ENCODE data around the gene SPINK2. TPM values are rescaled to one million over a fixed set of nuclear protein-coding genes. Genes with fewer than 3 reads are reported as not detected.
A peak's percentile ranks its signal among the peaks of the same experiment; 100 is the strongest.

Gene SPINK2
- polyA plus RNA-seq, 1 experiment: not detected

DNA sequence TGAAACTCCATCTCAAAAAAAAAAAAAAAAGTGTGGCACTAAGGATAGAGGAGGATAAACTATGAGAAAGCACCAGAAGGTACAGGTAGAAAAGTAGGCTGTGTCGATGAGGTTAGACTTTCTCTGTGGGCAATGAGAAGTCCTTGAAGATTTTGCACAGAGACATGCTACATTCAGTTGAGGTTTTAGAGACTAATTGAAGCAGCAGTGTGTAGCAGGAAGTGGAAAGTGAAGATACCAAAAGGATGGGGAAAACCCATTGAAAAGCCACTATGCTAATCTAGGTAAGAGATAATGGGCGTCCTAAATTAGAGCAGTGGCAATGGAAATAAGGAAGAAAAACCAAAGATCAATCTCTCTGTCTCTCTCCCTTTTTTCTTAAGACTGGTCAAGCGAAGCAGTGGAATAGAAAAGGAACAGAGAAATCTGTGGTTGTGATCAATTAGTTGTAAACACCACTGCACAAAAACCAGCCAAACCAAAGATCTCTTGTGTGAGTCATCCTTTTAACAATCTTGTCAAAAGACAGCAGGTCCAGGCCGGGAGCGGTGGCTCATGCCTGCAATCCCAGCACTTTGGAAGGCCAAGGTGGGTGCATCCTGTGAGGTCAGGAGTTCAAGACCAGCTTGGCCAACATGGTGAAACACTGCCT is 3.5 kb downstream of the SPINK2 start:
- Histone ChIP-seq H3K4me3 (ENCODE audit: low read depth, low read length) (no peak overlapping the region), H3K36me3 (ENCODE audit: control insufficient read depth, insufficient read depth, low read length) (no peaks in the 10 kb centered on the region), H3K27me3 (ENCODE audit: control insufficient read depth, insufficient read depth, low read length) (peaks cover 18% of the 10 kb centered on the region)
- POLR2A ChIA-PET: no interaction called here
- DNase-seq (ENCODE audit: low read depth): no peak
- CTCF ChIA-PET: no interaction called here
- TF ChIP-seq, protein P1, sequence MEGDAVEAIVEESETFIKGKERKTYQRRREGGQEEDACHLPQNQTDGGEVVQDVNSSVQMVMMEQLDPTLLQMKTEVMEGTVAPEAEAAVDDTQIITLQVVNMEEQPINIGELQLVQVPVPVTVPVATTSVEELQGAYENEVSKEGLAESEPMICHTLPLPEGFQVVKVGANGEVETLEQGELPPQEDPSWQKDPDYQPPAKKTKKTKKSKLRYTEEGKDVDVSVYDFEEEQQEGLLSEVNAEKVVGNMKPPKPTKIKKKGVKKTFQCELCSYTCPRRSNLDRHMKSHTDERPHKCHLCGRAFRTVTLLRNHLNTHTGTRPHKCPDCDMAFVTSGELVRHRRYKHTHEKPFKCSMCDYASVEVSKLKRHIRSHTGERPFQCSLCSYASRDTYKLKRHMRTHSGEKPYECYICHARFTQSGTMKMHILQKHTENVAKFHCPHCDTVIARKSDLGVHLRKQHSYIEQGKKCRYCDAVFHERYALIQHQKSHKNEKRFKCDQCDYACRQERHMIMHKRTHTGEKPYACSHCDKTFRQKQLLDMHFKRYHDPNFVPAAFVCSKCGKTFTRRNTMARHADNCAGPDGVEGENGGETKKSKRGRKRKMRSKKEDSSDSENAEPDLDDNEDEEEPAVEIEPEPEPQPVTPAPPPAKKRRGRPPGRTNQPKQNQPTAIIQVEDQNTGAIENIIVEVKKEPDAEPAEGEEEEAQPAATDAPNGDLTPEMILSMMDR (IDR thresholded peaks at IDR 0.05; ENCODE audit: insufficient read depth, low read depth, low read length): no peak

DNA sequence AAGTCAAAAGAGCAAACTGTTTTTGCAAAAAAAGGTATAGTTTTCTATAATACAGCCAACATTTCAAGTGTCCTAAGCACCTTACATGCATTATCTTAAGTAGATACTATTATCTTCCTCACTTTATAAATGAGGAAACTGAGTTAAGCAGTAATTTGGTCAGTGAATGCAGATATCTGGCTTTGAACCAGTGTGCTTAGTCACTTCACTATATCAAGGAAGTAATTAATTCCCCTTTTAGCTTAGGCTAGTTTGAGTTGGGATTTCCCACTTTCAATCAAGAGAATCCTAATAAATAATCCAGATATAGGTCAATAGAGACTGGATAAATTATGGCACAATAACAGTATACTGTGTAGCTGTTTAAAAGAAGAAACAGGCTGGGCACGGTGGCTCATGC is 14.8 kb downstream of the SPINK2 start:
- no peaks in the 10 kb centered on the region for H3K36me3 ChIP-seq (ENCODE audit: control insufficient read depth, insufficient read depth, low read length)
- ChIA-PET CTCF (no interaction called here), POLR2A (no interaction called here)
- TF ChIP-seq, protein P1 (IDR thresholded peaks at IDR 0.05; ENCODE audit: insufficient read depth, low read depth, low read length): no peak
- H3K27me3 ChIP-seq (ENCODE audit: control insufficient read depth, insufficient read depth, low read length): no peaks in the 10 kb centered on the region
- no peak overlapping the region for H3K4me3 ChIP-seq (ENCODE audit: low read depth, low read length)
- DNase-seq (ENCODE audit: low read depth): no peak

DNA sequence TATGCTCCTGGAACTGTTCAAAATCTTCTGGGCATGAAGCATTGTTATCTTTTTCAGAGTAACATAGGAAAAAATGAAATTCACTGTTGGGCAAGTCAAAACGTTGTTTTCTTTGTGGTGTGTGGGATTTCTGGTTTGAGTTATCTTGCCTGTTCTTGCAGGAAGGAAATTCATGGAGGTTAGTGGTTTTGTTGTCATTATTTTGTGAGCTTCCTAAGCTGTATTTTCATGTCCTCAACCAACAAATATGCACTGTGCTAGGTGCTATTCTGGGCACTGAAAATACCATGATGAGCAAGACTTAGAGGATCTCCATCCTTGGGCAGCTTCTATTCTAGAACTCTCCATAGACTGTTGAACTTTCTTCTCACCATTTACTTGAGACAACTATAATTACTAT is 16.9 kb downstream of the SPINK2 start:
- ChIA-PET POLR2A (no interaction called here), CTCF (interaction anchor here (1.4 kb wide), 1 partner anchor 229 kb away, joined by 6 read pairs; no protein-coding TSS in a partner anchor)
- Histone ChIP-seq H3K4me3 (ENCODE audit: low read depth, low read length) (no peak overlapping the region), H3K36me3 (ENCODE audit: control insufficient read depth, insufficient read depth, low read length) (no peaks in the 10 kb centered on the region), H3K27me3 (ENCODE audit: control insufficient read depth, insufficient read depth, low read length) (no peaks in the 10 kb centered on the region)
- DNase-seq (ENCODE audit: low read depth): no peak
- TF ChIP-seq, protein P1 (IDR thresholded peaks at IDR 0.05; ENCODE audit: insufficient read depth, low read depth, low read length): no peak

DNA sequence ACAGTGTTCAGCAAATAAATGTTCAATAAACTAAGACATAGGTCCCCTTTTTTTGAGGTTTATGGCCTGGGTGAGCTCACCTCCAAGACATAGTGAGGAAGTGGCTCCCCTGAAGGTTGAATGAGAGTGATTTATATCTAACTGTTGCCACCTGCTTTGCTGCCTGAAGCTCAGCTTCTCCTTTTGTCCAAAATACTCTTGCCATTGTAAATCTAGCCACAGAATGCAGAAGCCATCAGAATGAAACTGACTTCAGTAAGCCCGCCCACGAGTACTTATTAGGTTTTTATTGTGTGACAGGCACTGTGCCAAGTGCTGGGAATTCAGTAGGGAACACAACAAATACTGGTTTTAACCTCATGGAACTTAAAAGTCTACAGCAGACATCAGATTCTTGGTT is 18.0 kb downstream of the SPINK2 start:
- no peak for DNase-seq (ENCODE audit: low read depth)
- CTCF ChIA-PET: interaction anchor here (0.6 to 2.3 kb wide), 2 partner anchors 227 to 854 kb away, joined by 3 to 7 read pairs; partner anchors contain the start of gene CEP135
- Histone ChIP-seq H3K27me3 (ENCODE audit: control insufficient read depth, insufficient read depth, low read length) (no peaks in the 10 kb centered on the region), H3K4me3 (ENCODE audit: low read depth, low read length) (no peak overlapping the region), H3K36me3 (ENCODE audit: control insufficient read depth, insufficient read depth, low read length) (no peaks in the 10 kb centered on the region)
- POLR2A ChIA-PET: no interaction called here
- TF ChIP-seq, protein P1 (IDR thresholded peaks at IDR 0.05; ENCODE audit: insufficient read depth, low read depth, low read length): no peak

DNA sequence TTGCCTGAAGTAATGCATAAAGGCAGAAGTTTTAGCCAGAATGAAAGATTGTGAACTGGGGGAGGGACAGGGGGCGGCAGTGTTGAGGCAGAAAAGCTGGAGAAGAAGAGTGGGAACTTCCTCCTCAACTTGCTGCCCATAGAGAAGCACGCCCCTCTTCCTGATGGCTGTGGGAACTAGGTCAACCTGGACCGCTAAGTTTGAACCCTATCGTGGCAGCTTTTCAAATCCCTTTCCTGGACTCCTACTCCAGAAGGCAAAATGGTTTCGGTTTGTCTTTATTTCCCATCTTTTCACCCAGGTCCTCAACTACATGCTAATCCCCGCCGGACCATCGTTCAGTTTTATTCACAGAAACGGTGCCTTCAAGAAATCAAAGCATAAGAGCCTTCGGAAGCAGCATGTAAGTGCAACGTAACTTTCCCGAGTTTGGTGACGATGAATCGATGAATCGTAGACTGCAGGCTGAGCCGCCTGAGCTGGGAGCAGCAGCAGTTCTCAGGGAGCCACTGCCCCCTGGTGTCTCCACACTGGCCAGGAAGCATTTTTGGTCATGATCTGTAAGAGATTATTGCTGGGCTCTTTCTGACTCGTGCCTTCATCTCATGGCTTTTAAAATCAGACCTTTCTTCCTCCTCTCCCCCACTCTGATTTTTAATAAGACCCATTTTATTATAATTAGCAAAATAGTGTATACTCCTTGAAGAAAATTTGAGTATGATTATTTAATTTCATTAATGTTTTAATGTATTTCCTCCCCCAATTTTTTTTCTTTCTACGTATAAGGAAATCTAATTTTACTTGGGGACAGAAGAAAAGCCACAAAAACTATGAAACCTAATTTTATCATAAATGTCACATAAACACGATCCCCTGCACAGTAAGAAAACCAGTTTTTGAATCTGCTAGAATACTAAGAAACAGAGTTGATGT is 21.4 kb downstream of the SPINK2 start:
- peak overlapping the region; percentile 54 for H3K4me3 ChIP-seq (ENCODE audit: low read depth, low read length)
- ChIA-PET CTCF (interaction anchor here (0.6 to 6.4 kb wide), 25 partner anchors 10 to 376 kb away, joined by 3 to 65 read pairs (median 4); partner anchors contain the start of gene SPINK2), POLR2A (no interaction called here)
- H3K36me3 ChIP-seq (ENCODE audit: control insufficient read depth, insufficient read depth, low read length): no peaks in the 10 kb centered on the region
- TF ChIP-seq, protein P1 (IDR thresholded peaks at IDR 0.05; ENCODE audit: insufficient read depth, low read depth, low read length): peak; percentile 97
- peaks cover 2% of the 10 kb centered on the region; the same call in 1 of the 2 replicates for H3K27me3 ChIP-seq (ENCODE audit: control insufficient read depth, insufficient read depth, low read length)
- peak; percentile 25 for DNase-seq (ENCODE audit: low read depth)

Measured in BJ (cell line).